Calu3 (cell line): ENCODE results near the gene CEP70. TPM values are rescaled to one million over a fixed set of nuclear protein-coding genes. Genes with fewer than 3 reads are reported as not detected.

Experiments used
- BruUV-seq: library from RNA; stranded (reverse); fragments of 400-500 nt; replicated peaks from 2 replicates; lab custom pipeline; 2021; lab: Mats Ljungman, UMichigan
- CTCF ChIA-PET: fragments of 300-600 bp; sonication (Branson Sonifier 250); formaldehyde crosslinking; loops from one replicate; lab custom pipeline; 2022; ENCODE audit warnings: antibody characterized with exemption; lab: Charles Lee
- DNase-seq: peaks from one replicate; pipeline ENCODE4 v3.0.0; 2022
- H3K27ac Mint-ChIP-seq: one replicate; pipeline ENCODE4 v1.8.0; 2022; ENCODE audit warnings: mixed read lengths; ENCODE audit not compliant: unreplicated experiment
- H3K27me3 Mint-ChIP-seq: one replicate; pipeline ENCODE4 v1.8.0; 2022; ENCODE audit warnings: mixed read lengths; ENCODE audit not compliant: unreplicated experiment
- H3K36me3 Mint-ChIP-seq: one replicate; pipeline ENCODE4 v1.8.0; 2022; ENCODE audit warnings: mild to moderate bottlenecking, moderate library complexity, mixed read lengths; ENCODE audit not compliant: insufficient read depth, unreplicated experiment
- H3K4me1 Mint-ChIP-seq: one replicate; pipeline ENCODE4 v1.8.0; 2022; ENCODE audit warnings: mild to moderate bottlenecking, low read depth, mixed read lengths; ENCODE audit not compliant: unreplicated experiment
- H3K4me3 Mint-ChIP-seq: one replicate; pipeline ENCODE4 v1.8.0; 2022; ENCODE audit warnings: mild to moderate bottlenecking, low read depth, moderate library complexity, mixed read lengths; ENCODE audit not compliant: unreplicated experiment
- H3K9me3 Mint-ChIP-seq: one replicate; pipeline ENCODE4 v1.8.0; 2022; ENCODE audit warnings: low read depth, mixed read lengths; ENCODE audit not compliant: unreplicated experiment
- CTCF ChIP-seq: fragments of 200-600 bp; IDR thresholded peaks from one replicate; pipeline ENCODE4 v1.8.0; 2022; ENCODE audit warnings: antibody characterized with exemption; ENCODE audit not compliant: unreplicated experiment
- intact Hi-C: fragments of 100-400 bp; cut with micrococcal nuclease; formaldehyde crosslinking; loops from one replicate; pipeline ENCODE4 v1.10.0; 2022; ENCODE audit not compliant: unreplicated experiment
- total RNA-seq: library from RNA; stranded (reverse); gene quantifications from 2 replicates; pipeline ENCODE4 v1.2.3, GENCODE V29; 2022

CEP70 gene
- total RNA-seq, 1 experiment from 2014 or later = 99.1 TPM

- H3K27me3 Mint-ChIP-seq = no peaks in the 10 kb centered on the region
- H3K4me1 Mint-ChIP-seq = no peaks in the 10 kb centered on the region
- no peak for TF ChIP-seq CTCF
- peaks cover 5% of the 10 kb centered on the region for H3K36me3 Mint-ChIP-seq
- H3K27ac Mint-ChIP-seq = no peak overlapping the region
- no peak overlapping the region for H3K4me3 Mint-ChIP-seq
- BruUV-seq = no TSS peak
- H3K9me3 Mint-ChIP-seq = no peaks in the 10 kb centered on the region
- no peak for DNase-seq
- intact Hi-C loops = loop anchor here (5.0 kb wide), 2 partner anchors 47 to 458 kb away; no protein-coding TSS in a partner anchor
- CTCF ChIA-PET = no interaction called here
These were observed 130.2 kb downstream of the CEP70 start for GRCh38 chr3:138463724-138464490.

GRCh38 chr3:138461896-138462295, 132.2 kb downstream of the CEP70 start:
- CTCF ChIA-PET = interaction anchor here (1.0 to 1.4 kb wide), 2 partner anchors 13 to 23 kb away, joined by 3 read pairs; no protein-coding TSS in a partner anchor
- TF ChIP-seq CTCF = no peak
- Mint-ChIP-seq H3K4me1 (no peaks in the 10 kb centered on the region), H3K27ac (no peak overlapping the region), H3K9me3 (no peaks in the 10 kb centered on the region), H3K4me3 (no peak overlapping the region), H3K36me3 (peaks cover 5% of the 10 kb centered on the region), H3K27me3 (no peaks in the 10 kb centered on the region)
- intact Hi-C loops = loop anchor here (5.0 kb wide), 2 partner anchors 45 to 460 kb away; no protein-coding TSS in a partner anchor
- BruUV-seq = no TSS peak
- DNase-seq = no peak

- Mint-ChIP-seq H3K27ac (no peak overlapping the region), H3K4me3 (no peak overlapping the region), H3K4me1 (no peaks in the 10 kb centered on the region), H3K36me3 (peaks cover 5% of the 10 kb centered on the region), H3K27me3 (no peaks in the 10 kb centered on the region), H3K9me3 (no peaks in the 10 kb centered on the region)
- CTCF ChIA-PET = interaction anchor here (0.8 to 1.8 kb wide), 4 partner anchors 10 to 22 kb away, joined by 3 read pairs; no protein-coding TSS in a partner anchor
- no peak for TF ChIP-seq CTCF
- no TSS peak for BruUV-seq
- no peak for DNase-seq
- intact Hi-C loops = loop anchor here (5.0 kb wide), 2 partner anchors 44 to 461 kb away; no protein-coding TSS in a partner anchor
These were observed 132.8 kb downstream of the CEP70 start for GRCh38 chr3:138461246-138461645.

GRCh38 chr3:138460536-138461205, 133.4 kb downstream of the CEP70 start:
- no peak for DNase-seq
- no TSS peak for BruUV-seq
- intact Hi-C loops = loop anchor here (5.0 kb wide), 2 partner anchors 43 to 462 kb away; no protein-coding TSS in a partner anchor
- CTCF ChIA-PET = interaction anchor here (0.5 to 1.8 kb wide), 6 partner anchors 9 to 220 kb away, joined by 3 to 4 read pairs (median 3); no protein-coding TSS in a partner anchor
- no peaks in the 10 kb centered on the region for H3K9me3 Mint-ChIP-seq
- no peaks in the 10 kb centered on the region for H3K4me1 Mint-ChIP-seq
- H3K4me3 Mint-ChIP-seq = no peak overlapping the region
- no peak overlapping the region for H3K27ac Mint-ChIP-seq
- no peak for TF ChIP-seq CTCF
- H3K27me3 Mint-ChIP-seq = no peaks in the 10 kb centered on the region
- H3K36me3 Mint-ChIP-seq = peaks cover 5% of the 10 kb centered on the region
